Measurements from ENCODE around the gene CHMP3. TPM values are rescaled to one million over a fixed set of nuclear protein-coding genes. Genes with fewer than 3 reads are reported as not detected.

The CHMP3 gene
- total and polyA plus RNA-seq, 2 donors (not counting 1 experiment from before 2014, with no cell fraction given), result 73.3 to 161 TPM

GRCh38 chr2:86603905-86604304 lies 40.7 kb upstream of the CHMP3 start:
- H3K27ac ChIP-seq (ENCODE audit: insufficient read depth, low read length), result no peak overlapping the region

GRCh38 chr2:86598966-86599365 lies 35.7 kb upstream of the CHMP3 start:
- no peak overlapping the region for H3K27ac ChIP-seq (ENCODE audit: insufficient read depth, low read length)
- no peaks in the 10 kb centered on the region for H4K20me1 ChIP-seq (ENCODE audit: control insufficient read depth, extremely low read depth, insufficient read depth, low read length)
- H3K27me3 ChIP-seq (ENCODE audit: control insufficient read depth, insufficient read depth, low read length), result no peaks in the 10 kb centered on the region
- DNase-seq (ENCODE audit: low read depth in 2 of 2), result no peak
- H2AFZ ChIP-seq (ENCODE audit: low read length), result no peak overlapping the region
- H3K4me2 ChIP-seq (ENCODE audit: extremely low read depth, insufficient read depth, low read length), result no peak overlapping the region
- no peak overlapping the region for H3K4me3 ChIP-seq (replicated peaks in 1 of 4; ENCODE audit: control extremely low read depth in 1 of 4, insufficient read depth in 1 of 4, low read depth in 3 of 4, low read length in 4 of 4)
- H3K4me1 ChIP-seq (ENCODE audit: control insufficient read depth, extremely low read depth, insufficient read depth, low read length), result no peaks in the 10 kb centered on the region
- TF ChIP-seq CTCF (conservative IDR thresholded peaks at IDR 0.05 in 1 of 2, IDR thresholded peaks at IDR 0.05 in 1 of 2; ENCODE audit: low read depth in 1 of 2, low read length in 2 of 2) (no peak), EZH2 (IDR thresholded peaks at IDR 0.05; ENCODE audit: low read length, missing control alignments) (no peak)
- H3K79me2 ChIP-seq (ENCODE audit: control insufficient read depth, insufficient read depth, low read length), result no peaks in the 10 kb centered on the region
- H3K9me3 ChIP-seq (ENCODE audit: control insufficient read depth, insufficient read depth, low read depth, low read length), result no peaks in the 10 kb centered on the region
- H3K36me3 ChIP-seq (ENCODE audit: control insufficient read depth, insufficient read depth, low read length), result no peaks in the 10 kb centered on the region
- H3K9ac ChIP-seq (ENCODE audit: insufficient read depth, low read length), result no peak overlapping the region

More at GRCh38 chr2:86603905-86604304, 40.7 kb upstream of the CHMP3 start:
- Histone ChIP-seq H3K9me3 (ENCODE audit: control insufficient read depth, insufficient read depth, low read depth, low read length) (no peaks in the 10 kb centered on the region), H3K9ac (ENCODE audit: insufficient read depth, low read length) (no peak overlapping the region), H3K4me1 (ENCODE audit: control insufficient read depth, extremely low read depth, insufficient read depth, low read length) (no peaks in the 10 kb centered on the region), H2AFZ (ENCODE audit: low read length) (no peak overlapping the region), H4K20me1 (ENCODE audit: control insufficient read depth, extremely low read depth, insufficient read depth, low read length) (no peaks in the 10 kb centered on the region), H3K36me3 (ENCODE audit: control insufficient read depth, insufficient read depth, low read length) (peaks cover 1% of the 10 kb centered on the region), H3K79me2 (ENCODE audit: control insufficient read depth, insufficient read depth, low read length) (no peaks in the 10 kb centered on the region), H3K4me2 (ENCODE audit: extremely low read depth, insufficient read depth, low read length) (no peak overlapping the region), H3K27me3 (ENCODE audit: control insufficient read depth, insufficient read depth, low read length) (no peaks in the 10 kb centered on the region), H3K4me3 (replicated peaks in 1 of 4; ENCODE audit: control extremely low read depth in 1 of 4, insufficient read depth in 1 of 4, low read depth in 3 of 4, low read length in 4 of 4) (no peak overlapping the region)
- DNase-seq (ENCODE audit: low read depth in 2 of 2), result no peak
- no peak for TF ChIP-seq EZH2 (IDR thresholded peaks at IDR 0.05; ENCODE audit: low read length, missing control alignments)

GRCh38 chr2:86596118-86596517 lies 32.9 kb upstream of the CHMP3 start:
- no peak overlapping the region for H3K9ac ChIP-seq (ENCODE audit: insufficient read depth, low read length)

More at GRCh38 chr2:86596118-86596517, 32.9 kb upstream of the CHMP3 start:
- Histone ChIP-seq H3K4me2 (ENCODE audit: extremely low read depth, insufficient read depth, low read length) (no peak overlapping the region), H3K79me2 (ENCODE audit: control insufficient read depth, insufficient read depth, low read length) (no peaks in the 10 kb centered on the region), H3K9me3 (ENCODE audit: control insufficient read depth, insufficient read depth, low read depth, low read length) (no peaks in the 10 kb centered on the region), H3K27ac (ENCODE audit: insufficient read depth, low read length) (no peak overlapping the region), H2AFZ (ENCODE audit: low read length) (no peak overlapping the region), H3K4me1 (ENCODE audit: control insufficient read depth, extremely low read depth, insufficient read depth, low read length) (no peaks in the 10 kb centered on the region), H4K20me1 (ENCODE audit: control insufficient read depth, extremely low read depth, insufficient read depth, low read length) (no peaks in the 10 kb centered on the region), H3K4me3 (replicated peaks in 1 of 4; ENCODE audit: control extremely low read depth in 1 of 4, insufficient read depth in 1 of 4, low read depth in 3 of 4, low read length in 4 of 4) (no peak overlapping the region), H3K36me3 (ENCODE audit: control insufficient read depth, insufficient read depth, low read length) (no peaks in the 10 kb centered on the region), H3K27me3 (ENCODE audit: control insufficient read depth, insufficient read depth, low read length) (no peaks in the 10 kb centered on the region)
- DNase-seq (ENCODE audit: low read depth in 2 of 2), result no peak
- TF ChIP-seq CTCF (conservative IDR thresholded peaks at IDR 0.05 in 1 of 2, IDR thresholded peaks at IDR 0.05 in 1 of 2; ENCODE audit: low read depth in 1 of 2, low read length in 2 of 2), result no peak
- no peak for TF ChIP-seq EZH2 (IDR thresholded peaks at IDR 0.05; ENCODE audit: low read length, missing control alignments)
